Lung (tissue), 12 donors: ENCODE measurements around the gene SIGLEC8. TPM values are rescaled to one million over a fixed set of nuclear protein-coding genes. Genes with fewer than 3 reads are reported as not detected.
"Not testable (repeated sequence)": the region's sequence is repeated elsewhere in the genome, so short reads cannot be mapped to it uniquely, and the experiment has no call there.

Source experiments
- ATAC-seq: fragments of 200-7000 bp; cut with Tn5 transposase; one replicate; pipeline ENCODE4 v1.9.1; 2020; ENCODE audit warnings: moderate number of reproducible peaks; ENCODE audit not compliant: insufficient read depth, low FRiP score
- DNase-seq, 3 donors: peaks; one replicate each; pipeline ENCODE4 v3.0.0-alpha.2; 2013 to 2017
- H3K27ac ChIP-seq, 2 donors: one replicate each; pipeline ENCODE4 v1.5.1; 2013; ENCODE audit warnings: mild to moderate bottlenecking in 2 of 2, moderate library complexity in 2 of 2, control low read depth in 1 of 2, inconsistent platforms in 1 of 2, low read depth in 1 of 2, low read length in 1 of 2
- H3K27me3 ChIP-seq, 3 donors: one replicate each; pipeline ENCODE4 v1.5.1; 2013; ENCODE audit warnings: low read length in 2 of 3; ENCODE audit not compliant: control insufficient read depth in 3 of 3, insufficient read depth in 3 of 3
- H3K36me3 ChIP-seq, 4 donors: one replicate each; pipeline ENCODE4 v1.5.1; 2013; ENCODE audit warnings: low read length in 4 of 4, mild to moderate bottlenecking in 1 of 4, moderate library complexity in 1 of 4; ENCODE audit not compliant: control insufficient read depth in 4 of 4, insufficient read depth in 4 of 4
- H3K4me1 ChIP-seq, 5 donors: one replicate each; pipeline ENCODE4 v1.5.1; 2013; ENCODE audit warnings: low read length in 5 of 5, mild to moderate bottlenecking in 2 of 5, moderate library complexity in 1 of 5; ENCODE audit not compliant: control insufficient read depth in 5 of 5, insufficient read depth in 5 of 5
- H3K4me3 ChIP-seq: one replicate; pipeline ENCODE4 v1.5.1; 2013; ENCODE audit warnings: mild to moderate bottlenecking, control low read depth, moderate library complexity
- H3K9ac ChIP-seq, 2 donors: one replicate each; pipeline ENCODE4 v1.5.1; 2013; ENCODE audit warnings: low read length in 2 of 2, control low read depth in 1 of 2; ENCODE audit not compliant: insufficient read depth in 1 of 2
- H3K9me3 ChIP-seq, 4 donors: one replicate each; pipeline ENCODE4 v1.5.1; 2013; ENCODE audit warnings: low read length in 3 of 4, mild to moderate bottlenecking in 1 of 4, moderate library complexity in 1 of 4; ENCODE audit not compliant: control insufficient read depth in 4 of 4, insufficient read depth in 3 of 4
- WGBS, 2 donors: extraction: QIAGEN DNeasy Blood & Tissue Kit; methylation state at CpG; one replicate each; pipeline ENCODE4 v1.1.7; 2013; 5-methylcytosine and 5-hydroxymethylcytosine counted together
- polyA plus RNA-seq, 2 donors: library from polyadenylated mRNA; stranded (reverse); fragments of 200-250 nt; gene quantifications; one replicate each; pipeline ENCODE4 v1.2.1, GENCODE V29; 2013
- total RNA-seq, 2 donors: library from RNA; depleted of rRNA in 1 of 2; stranded (reverse); fragments of >200 nt in 1 of 2; gene quantifications; one replicate each; pipeline ENCODE4 v1.2.1, GENCODE V29; 2014 to 2021
- TF ChIP-seq, protein P1 (sequence below): IDR thresholded peaks from 2 replicates; pipeline ENCODE4 v1.5.1; 2012; ENCODE audit warnings: mild to moderate bottlenecking; ENCODE audit errors: control extremely low read depth, extremely low read depth
- donor health status: control.
- donor health status: control.
- donor health status: Bipolar disorder and iron deficiency.
- donor health status: healthy.
- donor health status: DM: yes; HTN: yes; CAD: no.

SIGLEC8 gene
- total and polyA plus RNA-seq, 4 donors, result 0.22 to 0.77 (median 0.31) TPM

DNA sequence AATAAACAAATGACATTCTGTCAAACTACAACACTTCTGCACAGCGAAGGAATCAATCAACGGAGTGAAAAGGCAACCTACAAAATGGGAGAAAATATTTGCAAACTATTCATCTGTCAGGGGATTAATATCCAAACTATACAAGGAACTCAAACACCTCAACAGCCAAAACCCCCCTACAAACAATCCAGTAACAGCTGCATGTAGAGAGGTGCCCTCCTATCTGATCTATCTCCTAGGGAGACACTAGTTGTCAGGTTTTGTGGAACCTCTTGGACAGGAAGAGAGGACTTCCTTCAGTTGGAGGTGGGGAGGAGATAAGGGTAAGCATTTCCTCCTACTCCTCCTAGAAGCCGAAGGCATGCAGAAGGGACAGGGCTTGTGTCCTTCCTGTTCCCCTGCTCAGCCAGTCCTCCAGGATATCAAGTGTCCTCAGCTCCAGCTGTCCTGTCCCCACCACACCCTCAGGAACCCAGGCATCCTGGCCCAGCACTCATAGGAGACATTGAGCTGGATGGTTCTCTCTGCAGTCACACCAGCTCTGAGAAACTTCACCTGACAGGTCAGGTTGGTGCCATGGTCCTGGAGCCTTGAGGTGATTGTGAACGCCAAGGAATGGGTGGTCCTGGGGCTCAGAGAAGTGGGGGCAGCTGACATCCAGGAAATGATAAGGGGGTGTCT lies 9.8 kb upstream of the SIGLEC8 start:
- H3K27me3 ChIP-seq, result peaks cover 0 to 7% (median 0%) of the 10 kb centered on the region in 3 donors
- DNase-seq (no peak), ATAC-seq (no peak)

DNA sequence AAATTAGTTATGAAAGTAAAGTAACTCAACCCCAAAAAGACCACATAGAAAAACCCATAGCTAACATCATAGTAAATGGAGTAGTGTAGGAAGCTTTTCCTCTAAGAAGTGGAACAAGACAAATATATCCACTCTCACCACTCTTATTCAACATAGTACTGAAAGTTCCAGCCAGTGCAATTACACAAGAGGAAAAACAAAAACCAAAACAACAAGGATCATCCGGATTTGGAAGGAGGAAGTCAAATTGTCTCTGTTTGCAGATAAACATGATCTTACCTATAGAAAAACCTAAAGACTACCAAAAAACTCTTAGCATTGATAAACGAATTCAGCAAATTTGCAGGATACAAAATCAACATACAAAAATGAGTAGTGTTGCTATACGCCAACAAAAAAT lies 8.5 kb upstream of the SIGLEC8 start:
- no peak overlapping the region for H3K9ac ChIP-seq
- H3K27ac ChIP-seq, result no peak overlapping the region
- TF ChIP-seq, protein P1, sequence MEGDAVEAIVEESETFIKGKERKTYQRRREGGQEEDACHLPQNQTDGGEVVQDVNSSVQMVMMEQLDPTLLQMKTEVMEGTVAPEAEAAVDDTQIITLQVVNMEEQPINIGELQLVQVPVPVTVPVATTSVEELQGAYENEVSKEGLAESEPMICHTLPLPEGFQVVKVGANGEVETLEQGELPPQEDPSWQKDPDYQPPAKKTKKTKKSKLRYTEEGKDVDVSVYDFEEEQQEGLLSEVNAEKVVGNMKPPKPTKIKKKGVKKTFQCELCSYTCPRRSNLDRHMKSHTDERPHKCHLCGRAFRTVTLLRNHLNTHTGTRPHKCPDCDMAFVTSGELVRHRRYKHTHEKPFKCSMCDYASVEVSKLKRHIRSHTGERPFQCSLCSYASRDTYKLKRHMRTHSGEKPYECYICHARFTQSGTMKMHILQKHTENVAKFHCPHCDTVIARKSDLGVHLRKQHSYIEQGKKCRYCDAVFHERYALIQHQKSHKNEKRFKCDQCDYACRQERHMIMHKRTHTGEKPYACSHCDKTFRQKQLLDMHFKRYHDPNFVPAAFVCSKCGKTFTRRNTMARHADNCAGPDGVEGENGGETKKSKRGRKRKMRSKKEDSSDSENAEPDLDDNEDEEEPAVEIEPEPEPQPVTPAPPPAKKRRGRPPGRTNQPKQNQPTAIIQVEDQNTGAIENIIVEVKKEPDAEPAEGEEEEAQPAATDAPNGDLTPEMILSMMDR, result no peak
- H3K4me1 ChIP-seq, result no peaks in the 10 kb centered on the region
- H3K4me3 ChIP-seq, result no peak overlapping the region
- no peak for DNase-seq
- H3K36me3 ChIP-seq, result no peaks in the 10 kb centered on the region
- ATAC-seq, result no peak
- H3K27me3 ChIP-seq, result peaks cover 0 to 13% (median 0%) of the 10 kb centered on the region in 3 donors
- H3K9me3 ChIP-seq, result no peaks in the 10 kb centered on the region
- 51 to 61% methylated on average over 3 of the region's 3 CpGs for WGBS, 2 donors

More for the DNA sequence above, 9.8 kb upstream of the SIGLEC8 start:
- no peak overlapping the region for H3K27ac ChIP-seq
- no peaks in the 10 kb centered on the region for H3K9me3 ChIP-seq
- H3K9ac ChIP-seq, result no peak overlapping the region
- H3K36me3 ChIP-seq, result no peaks in the 10 kb centered on the region
- no peak overlapping the region for H3K4me3 ChIP-seq
- no peaks in the 10 kb centered on the region for H3K4me1 ChIP-seq
- 31 to 55% methylated on average over 4 of the region's 4 CpGs for WGBS, 2 donors
- TF ChIP-seq, protein P1, result no peak

DNA sequence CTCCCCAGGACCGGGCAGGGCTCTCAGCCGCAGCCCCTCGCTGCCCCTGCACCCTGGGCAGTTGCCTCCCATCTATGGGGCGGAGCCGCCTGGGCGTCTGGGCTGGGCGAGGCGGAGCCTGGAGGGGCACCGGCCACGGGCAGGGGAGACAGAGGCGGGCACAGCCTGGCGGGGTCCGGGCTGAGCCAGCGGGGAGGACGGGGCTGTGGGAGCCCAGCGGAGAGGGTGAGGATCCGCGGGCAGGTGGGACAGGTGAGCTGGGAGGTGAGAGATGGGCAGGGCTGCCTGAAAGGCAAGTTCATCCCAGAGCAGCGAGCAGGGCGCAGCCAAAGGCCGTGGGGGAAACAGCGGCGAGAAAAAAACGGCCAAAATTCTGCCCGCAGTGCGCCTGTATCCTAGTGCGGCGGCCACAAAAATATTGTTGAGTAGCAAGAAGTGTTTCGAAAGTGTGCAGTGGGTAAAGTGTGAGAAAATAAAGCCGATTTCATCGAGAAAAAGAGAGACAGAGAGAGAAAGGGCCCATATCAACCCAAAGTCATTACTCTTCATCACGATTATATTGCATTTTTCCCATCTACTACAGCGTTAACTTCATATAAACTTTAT lies 5.8 kb upstream of the SIGLEC8 start:
- H3K9ac ChIP-seq, DNase-seq, ATAC-seq, H3K4me3 ChIP-seq, H3K36me3 ChIP-seq, H3K27ac ChIP-seq, H3K4me1 ChIP-seq, H3K9me3 ChIP-seq: not testable (repeated sequence)
- WGBS, 2 donors, result 14 to 27% methylated on average over 12 to 15 of the region's 33 CpGs
- peaks cover 0 to 18% (median 4%) of the 10 kb centered on the region in 3 donors for H3K27me3 ChIP-seq

DNA sequence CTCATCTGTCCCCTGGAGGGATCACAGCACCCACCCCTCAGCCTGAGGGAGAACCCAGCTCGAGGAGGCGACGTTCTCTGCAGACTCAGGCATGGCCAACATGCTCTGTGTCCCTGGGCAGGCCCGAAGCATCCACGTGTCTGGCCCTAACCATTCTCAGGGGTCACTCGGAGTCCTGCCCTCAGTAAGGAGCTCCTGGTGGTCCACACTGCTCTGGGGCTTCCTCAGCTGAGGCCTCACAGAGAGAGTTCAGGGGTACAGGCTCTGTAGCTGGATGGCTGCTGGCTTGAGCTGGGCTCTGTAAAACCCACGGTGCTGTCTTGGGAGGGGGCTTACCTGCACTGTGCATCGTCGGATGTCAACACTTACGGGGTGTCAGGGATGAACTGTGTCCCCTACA lies 4.4 kb upstream of the SIGLEC8 start:
- H3K27ac ChIP-seq, result no peak overlapping the region
- no peaks in the 10 kb centered on the region for H3K4me1 ChIP-seq
- peaks cover 0 to 18% (median 4%) of the 10 kb centered on the region in 3 donors for H3K27me3 ChIP-seq
- peaks cover 0 to 2% (median 0%) of the 10 kb centered on the region in 4 donors for H3K9me3 ChIP-seq
- H3K4me3 ChIP-seq, result no peak overlapping the region
- DNase-seq (no peak), ATAC-seq (no peak)
- no peaks in the 10 kb centered on the region for H3K36me3 ChIP-seq
- WGBS, 2 donors, result 82 to 84% methylated on average over 10 of the region's 10 CpGs
- H3K9ac ChIP-seq, result no peak overlapping the region
- TF ChIP-seq, protein P1, result no peak
